RWPE2 (cell line): Measurements from ENCODE around the gene KSR1.

ENCODE experiments used
- ATAC-seq: fragments of 200-7000 bp; cut with Tn5 transposase; 3 replicates; pipeline ENCODE4 v1.9.1; 2021; ENCODE audit warnings: low read depth
- DNase-seq: peaks from one replicate; pipeline ENCODE4 v3.0.0-alpha.2; 2020; ENCODE audit warnings: low spot score
- H3K27ac ChIP-seq: fragments of 450-650 bp; 2 replicates; pipeline ENCODE4 v1.5.1; 2017; ENCODE audit warnings: mild to moderate bottlenecking; ENCODE audit not compliant: poor library complexity, severe bottlenecking
- H3K27me3 ChIP-seq: fragments of 250-450 bp; sonication (Bioruptor Pico); 2 replicates; pipeline ENCODE4 v1.5.1; 2021; ENCODE audit warnings: mild to moderate bottlenecking, moderate library complexity; ENCODE audit not compliant: insufficient read depth, poor library complexity, severe bottlenecking
- H3K36me3 ChIP-seq: fragments of 250-450 bp; sonication (Bioruptor Pico); 2 replicates; pipeline ENCODE4 v1.5.1; 2020; ENCODE audit warnings: low read depth, mild to moderate bottlenecking, moderate library complexity
- H3K4me1 ChIP-seq: fragments of 250-450 bp; sonication (Bioruptor Pico); 2 replicates; pipeline ENCODE4 v1.5.1; 2021; ENCODE audit warnings: mild to moderate bottlenecking, moderate library complexity; ENCODE audit not compliant: insufficient read depth, poor library complexity, severe bottlenecking
- H3K4me3 ChIP-seq: fragments of 250-450 bp; sonication (Bioruptor Pico); 2 replicates; pipeline ENCODE4 v1.5.1; 2021; ENCODE audit warnings: mild to moderate bottlenecking, moderate library complexity; ENCODE audit not compliant: severe bottlenecking
- H3K9me3 ChIP-seq: fragments of 250-450 bp; sonication (Bioruptor Pico); 2 replicates; pipeline ENCODE4 v1.5.1; 2021; ENCODE audit warnings: mild to moderate bottlenecking, moderate library complexity; ENCODE audit not compliant: severe bottlenecking
- TF ChIP-seq, protein P1 (sequence below): fragments of 450-650 bp; IDR thresholded peaks from one replicate; pipeline ENCODE4 v1.5.1; 2017; ENCODE audit warnings: mild to moderate bottlenecking, moderate library complexity; ENCODE audit not compliant: poor library complexity, severe bottlenecking

KSR1 gene

DNA sequence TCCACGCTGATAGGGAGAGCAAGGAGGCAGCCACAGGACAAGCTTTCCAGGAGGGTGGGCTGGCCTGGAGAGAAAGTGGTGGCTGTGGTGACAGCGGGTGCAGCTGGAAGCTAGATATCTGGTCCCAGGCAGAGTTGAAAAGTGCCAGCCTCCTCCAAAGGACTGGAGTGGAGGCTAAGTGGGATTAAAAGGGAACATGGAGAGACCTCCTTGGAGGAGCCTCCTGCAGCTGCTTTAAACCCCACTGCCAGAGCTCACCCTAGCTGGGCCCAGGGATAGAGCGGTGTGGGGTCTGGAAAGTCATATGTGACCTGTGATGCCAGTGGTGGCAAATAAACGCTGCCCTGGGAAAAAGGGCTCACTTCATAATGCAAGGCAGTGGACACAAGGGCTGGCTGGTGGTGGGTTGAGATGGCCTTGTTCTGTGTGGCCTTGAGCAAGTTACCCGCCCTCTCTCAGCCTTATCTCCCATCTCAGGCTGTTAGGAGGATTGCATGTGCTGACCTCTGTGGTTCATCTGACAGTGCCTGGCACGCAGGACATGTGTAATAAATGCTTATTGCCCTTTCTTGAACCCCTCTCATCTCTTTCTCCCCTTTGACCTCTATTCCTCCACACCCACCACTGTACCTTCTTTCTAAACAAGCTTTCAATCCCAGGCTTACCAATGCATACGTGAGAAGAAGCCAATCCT is 113.8 kb downstream of the KSR1 start:
- ATAC-seq (no peak), DNase-seq (no peak)

DNA sequence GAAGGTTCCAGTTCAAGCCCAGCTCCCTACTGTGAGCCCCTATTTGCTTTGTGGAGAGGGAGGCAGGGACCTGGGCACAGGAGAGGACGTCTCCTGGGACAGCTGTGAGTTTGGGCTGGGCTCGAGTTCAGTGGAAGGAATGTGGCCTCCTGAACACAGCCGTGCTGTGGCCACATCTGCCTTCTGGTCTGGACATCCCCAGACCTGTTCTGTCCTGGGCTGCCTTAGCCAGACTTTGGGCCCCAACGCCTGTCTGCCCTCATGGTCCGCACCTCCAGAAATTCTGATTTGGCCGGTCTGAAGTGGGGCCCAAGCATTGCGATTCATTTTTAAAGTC is 114.3 kb downstream of the KSR1 start:
- TF ChIP-seq, protein P1, sequence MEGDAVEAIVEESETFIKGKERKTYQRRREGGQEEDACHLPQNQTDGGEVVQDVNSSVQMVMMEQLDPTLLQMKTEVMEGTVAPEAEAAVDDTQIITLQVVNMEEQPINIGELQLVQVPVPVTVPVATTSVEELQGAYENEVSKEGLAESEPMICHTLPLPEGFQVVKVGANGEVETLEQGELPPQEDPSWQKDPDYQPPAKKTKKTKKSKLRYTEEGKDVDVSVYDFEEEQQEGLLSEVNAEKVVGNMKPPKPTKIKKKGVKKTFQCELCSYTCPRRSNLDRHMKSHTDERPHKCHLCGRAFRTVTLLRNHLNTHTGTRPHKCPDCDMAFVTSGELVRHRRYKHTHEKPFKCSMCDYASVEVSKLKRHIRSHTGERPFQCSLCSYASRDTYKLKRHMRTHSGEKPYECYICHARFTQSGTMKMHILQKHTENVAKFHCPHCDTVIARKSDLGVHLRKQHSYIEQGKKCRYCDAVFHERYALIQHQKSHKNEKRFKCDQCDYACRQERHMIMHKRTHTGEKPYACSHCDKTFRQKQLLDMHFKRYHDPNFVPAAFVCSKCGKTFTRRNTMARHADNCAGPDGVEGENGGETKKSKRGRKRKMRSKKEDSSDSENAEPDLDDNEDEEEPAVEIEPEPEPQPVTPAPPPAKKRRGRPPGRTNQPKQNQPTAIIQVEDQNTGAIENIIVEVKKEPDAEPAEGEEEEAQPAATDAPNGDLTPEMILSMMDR, result no peak
- DNase-seq (no peak), ATAC-seq (no peak)
- Histone ChIP-seq H3K27ac (no peak overlapping the region), H3K4me1 (no peaks in the 10 kb centered on the region), H3K27me3 (no peaks in the 10 kb centered on the region), H3K36me3 (no peaks in the 10 kb centered on the region), H3K4me3 (no peak overlapping the region), H3K9me3 (no peaks in the 10 kb centered on the region)

More for the DNA sequence above, 113.8 kb downstream of the KSR1 start:
- H3K9me3 ChIP-seq, result no peaks in the 10 kb centered on the region
- H3K4me3 ChIP-seq, result no peak overlapping the region
- TF ChIP-seq, protein P1, result no peak
- no peaks in the 10 kb centered on the region for H3K4me1 ChIP-seq
- no peak overlapping the region for H3K27ac ChIP-seq
- no peaks in the 10 kb centered on the region for H3K27me3 ChIP-seq
- H3K36me3 ChIP-seq, result no peaks in the 10 kb centered on the region

DNA sequence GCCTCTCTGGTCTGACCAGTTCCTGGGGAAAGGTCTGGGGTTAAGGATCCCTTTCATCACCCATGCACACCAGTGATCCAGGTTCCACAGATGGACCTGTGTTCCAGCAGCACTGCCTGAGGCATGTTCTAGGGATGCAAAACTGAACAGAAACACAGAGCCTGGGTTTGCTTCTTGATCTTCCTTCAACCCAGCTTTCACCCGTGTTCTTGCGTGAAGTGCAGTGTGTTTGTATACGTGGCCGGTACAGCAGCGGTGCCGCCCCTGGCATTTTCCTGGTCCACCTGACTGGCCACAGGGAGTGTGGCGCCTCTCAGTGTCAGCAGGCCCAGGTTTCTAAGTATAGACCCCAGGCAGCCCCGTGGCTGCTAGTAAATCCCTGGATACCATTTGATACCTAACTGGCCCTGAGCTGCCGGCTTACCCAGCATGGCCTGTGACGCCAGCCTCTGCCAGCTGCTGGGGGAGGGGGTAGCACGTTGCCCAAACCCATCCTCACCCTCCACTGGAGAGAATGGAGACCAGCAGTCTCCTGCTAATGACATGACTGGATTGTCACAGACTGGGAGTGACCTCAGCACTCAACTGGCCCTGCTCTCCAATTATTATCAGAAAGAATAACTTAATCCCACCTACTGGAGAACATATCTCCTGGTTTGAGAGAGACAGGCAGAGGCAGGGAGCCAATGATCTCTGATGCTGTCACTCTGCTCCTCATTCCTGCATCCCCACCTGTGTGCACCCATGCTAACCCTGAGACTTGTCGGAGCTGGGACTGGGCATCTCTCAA is 115.5 kb downstream of the KSR1 start:
- TF ChIP-seq, protein P1, result no peak
- no peak for DNase-seq
- H3K27ac ChIP-seq, result no peak overlapping the region
- H3K36me3 ChIP-seq, result no peaks in the 10 kb centered on the region
- no peaks in the 10 kb centered on the region for H3K9me3 ChIP-seq
- no peak for ATAC-seq
- no peak overlapping the region for H3K4me3 ChIP-seq
- H3K27me3 ChIP-seq, result no peaks in the 10 kb centered on the region
- no peaks in the 10 kb centered on the region for H3K4me1 ChIP-seq

DNA sequence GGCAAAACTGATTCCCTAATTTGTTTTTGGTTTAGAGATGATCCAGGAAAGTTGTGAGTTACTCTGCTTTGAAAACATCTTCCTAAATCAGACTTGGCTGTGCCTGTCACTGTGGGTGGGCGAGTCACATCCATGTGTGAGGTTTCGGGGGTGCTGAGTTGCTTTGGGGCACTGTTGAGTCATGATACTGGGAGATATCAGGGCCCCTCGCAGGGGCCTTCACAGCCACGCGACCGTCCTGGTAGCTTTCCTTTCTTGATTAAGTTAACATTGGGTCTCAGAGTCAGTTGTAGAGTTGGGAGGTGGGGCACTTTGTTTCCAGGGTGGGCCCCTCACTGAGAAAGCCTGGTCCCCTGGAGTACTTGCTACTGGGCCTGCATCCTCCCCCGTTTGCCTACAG is 116.4 kb downstream of the KSR1 start:
- Histone ChIP-seq H3K4me1 (no peaks in the 10 kb centered on the region), H3K27me3 (no peaks in the 10 kb centered on the region), H3K4me3 (no peak overlapping the region), H3K36me3 (no peaks in the 10 kb centered on the region), H3K27ac (no peak overlapping the region), H3K9me3 (no peaks in the 10 kb centered on the region)
- DNase-seq (no peak), ATAC-seq (no peak)
- TF ChIP-seq, protein P1, result no peak

DNA sequence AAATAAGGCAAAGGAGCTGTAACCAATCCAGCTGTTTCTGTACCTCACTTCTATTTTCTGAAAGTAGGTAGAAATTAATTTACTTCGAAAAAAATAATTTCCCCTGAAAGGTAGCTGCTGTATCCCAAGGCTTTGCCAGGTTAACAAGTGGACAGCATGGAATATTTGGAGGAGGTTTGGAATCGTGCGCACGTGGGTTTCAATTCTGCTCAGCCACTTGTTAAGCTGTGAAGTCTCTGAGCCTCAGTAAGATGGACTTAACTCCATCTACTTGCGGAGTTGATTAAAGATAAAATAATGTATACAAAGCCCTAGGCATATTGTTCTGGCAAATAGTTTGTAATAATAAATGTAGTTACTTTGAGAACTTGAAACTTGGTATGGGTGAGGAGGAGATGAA is 117.3 kb downstream of the KSR1 start:
- Histone ChIP-seq H3K27ac (no peak overlapping the region), H3K9me3 (no peaks in the 10 kb centered on the region), H3K36me3 (no peaks in the 10 kb centered on the region), H3K4me1 (no peaks in the 10 kb centered on the region), H3K27me3 (no peaks in the 10 kb centered on the region), H3K4me3 (no peak overlapping the region)
- no peak for ATAC-seq
- TF ChIP-seq, protein P1, result no peak
- no peak for DNase-seq
